ENCODE results near the gene GFOD1.

- TF ChIP-seq CTCF (IDR thresholded peaks at IDR 0.05): no peak
- no peak for TF ChIP-seq POLR2A (IDR thresholded peaks at IDR 0.05)
Measured at GRCh38 chr6:13465734-13466133, 21.7 kb downstream of the GFOD1 start.

Measured in esophagus squamous epithelium (tissue), 4 donors.